LNCAP (cell line): ENCODE measurements around the gene TBC1D30.

Source experiments
- CTCF ChIP-seq: fragments of 450-650 bp; IDR thresholded peaks from 2 replicates; pipeline ENCODE4 v1.5.1; 2017; ENCODE audit warnings: mild to moderate bottlenecking

Gene TBC1D30

GRCh38 chr12:64813723-64814122 is 10.7 kb upstream of the TBC1D30 start:
- no peak for TF ChIP-seq CTCF

- TF ChIP-seq CTCF: no peak
These were observed 10.0 kb upstream of the TBC1D30 start for GRCh38 chr12:64814432-64814831.

GRCh38 chr12:64819816-64820402 is 4.5 kb upstream of the TBC1D30 start:
- TF ChIP-seq CTCF: no peak

- TF ChIP-seq CTCF: no peak
These were observed 3.9 kb upstream of the TBC1D30 start for GRCh38 chr12:64820593-64820992.

GRCh38 chr12:64821116-64821630 is 3.3 kb upstream of the TBC1D30 start:
- no peak for TF ChIP-seq CTCF

- TF ChIP-seq CTCF: no peak
These were observed 332 bp upstream of the TBC1D30 start for GRCh38 chr12:64824130-64824499.

GRCh38 chr12:64825143-64826021 is 935 bp downstream of the TBC1D30 start:
- TF ChIP-seq CTCF: no peak
